Neuronal stem cell (in vitro differentiated cells): ENCODE results near the gene ZBTB46.

Experiments
- DNase-seq: peaks from one replicate; pipeline ENCODE4 v3.0.0-alpha.2; 2013; ENCODE audit warnings: low spot score
- H2AFZ ChIP-seq: one replicate; pipeline ENCODE4 v1.6.1; 2013; ENCODE audit warnings: mild to moderate bottlenecking, low read length, inconsistent platforms
- H2AK5ac ChIP-seq: 2 replicates; pipeline ENCODE4 v1.6.1; 2013; ENCODE audit warnings: low read depth, mild to moderate bottlenecking, inconsistent platforms, low read length, moderate library complexity, mixed read lengths
- H2BK120ac ChIP-seq: 2 replicates; pipeline ENCODE4 v1.6.1; 2013; ENCODE audit warnings: low read depth, mild to moderate bottlenecking, inconsistent platforms, low read length, moderate library complexity, mixed read lengths
- H2BK12ac ChIP-seq: one replicate; pipeline ENCODE4 v1.6.1; 2013; ENCODE audit warnings: low read length, inconsistent platforms
- H2BK15ac ChIP-seq: 2 replicates; pipeline ENCODE4 v1.6.1; 2013; ENCODE audit warnings: mild to moderate bottlenecking, low read length, inconsistent platforms, mixed read lengths
- H2BK5ac ChIP-seq: one replicate; pipeline ENCODE4 v1.6.1; 2013; ENCODE audit warnings: inconsistent platforms, mild to moderate bottlenecking, low read length, moderate library complexity
- H3K14ac ChIP-seq: one replicate; pipeline ENCODE4 v1.6.1; 2013; ENCODE audit warnings: low read length, inconsistent platforms
- H3K18ac ChIP-seq: 2 replicates; pipeline ENCODE4 v1.6.1; 2013; ENCODE audit warnings: low read length, inconsistent platforms
- H3K23ac ChIP-seq: 2 replicates; pipeline ENCODE4 v1.6.1; 2013; ENCODE audit warnings: low read depth, mild to moderate bottlenecking, mixed read lengths, low read length, inconsistent platforms; ENCODE audit not compliant: poor library complexity
- H3K27ac ChIP-seq: replicated peaks from 3 replicates; pipeline ENCODE4 v1.5.1; 2013; ENCODE audit warnings: low read length, inconsistent platforms
- H3K27me3 ChIP-seq, 3 experiments: 2 replicates each; pipeline ENCODE4 v1.6.1; 2013; ENCODE audit warnings: low read length in 3 of 3, mild to moderate bottlenecking in 2 of 3, inconsistent platforms in 1 of 3, low read depth in 1 of 3, mixed read lengths in 1 of 3, moderate library complexity in 1 of 3; ENCODE audit not compliant: control insufficient read depth in 3 of 3, insufficient read depth in 3 of 3
- H3K36me3 ChIP-seq, 2 donors: replicated peaks in 1 of 2; 2 replicates each; pipeline ENCODE4 v1.6.1; 2013; ENCODE audit warnings: low read length in 2 of 2; ENCODE audit not compliant: control insufficient read depth in 2 of 2, insufficient read depth in 2 of 2
- H3K4ac ChIP-seq: 2 replicates; pipeline ENCODE4 v1.6.1; 2013; ENCODE audit warnings: inconsistent platforms, mild to moderate bottlenecking, low read length, moderate library complexity
- H3K4me1 ChIP-seq, 2 donors: 1 replicate in 1 of 2; 2 replicates in 1 of 2; pipeline ENCODE4 v1.6.1; 2013; ENCODE audit warnings: low read length in 2 of 2, low read depth in 1 of 2; ENCODE audit not compliant: control insufficient read depth in 2 of 2, insufficient read depth in 1 of 2
- H3K4me2 ChIP-seq: one replicate; pipeline ENCODE4 v1.6.1; 2013; ENCODE audit warnings: mild to moderate bottlenecking, low read length, inconsistent platforms; ENCODE audit not compliant: insufficient read depth, poor library complexity, severe bottlenecking
- H3K4me3 ChIP-seq, 2 donors: 2 replicates each; pipeline ENCODE4 v1.5.1; 2013; ENCODE audit warnings: low read length in 2 of 2, mild to moderate bottlenecking in 2 of 2, inconsistent platforms in 1 of 2, moderate library complexity in 1 of 2
- H3K79me1 ChIP-seq: one replicate; pipeline ENCODE4 v1.6.1; 2013; ENCODE audit warnings: low read depth, mild to moderate bottlenecking, inconsistent platforms, low read length, moderate library complexity
- H3K9ac ChIP-seq: one replicate; pipeline ENCODE4 v1.6.1; 2013; ENCODE audit warnings: mild to moderate bottlenecking, low read depth, low read length, inconsistent platforms; ENCODE audit not compliant: poor library complexity
- H3K9me3 ChIP-seq, 2 donors: replicated peaks in 1 of 2; 2 replicates each; pipeline versions ENCODE3 to v1.6.1; 2013; ENCODE audit warnings: low read length in 2 of 2, mild to moderate bottlenecking in 2 of 2, inconsistent platforms in 1 of 2, low read depth in 1 of 2, mixed read lengths in 1 of 2, moderate library complexity in 1 of 2; ENCODE audit not compliant: control insufficient read depth in 2 of 2, insufficient read depth in 1 of 2
- H4K8ac ChIP-seq: one replicate; pipeline ENCODE4 v1.6.1; 2013; ENCODE audit warnings: low read depth, mild to moderate bottlenecking, inconsistent platforms, low read length, moderate library complexity
- H4K91ac ChIP-seq: one replicate; pipeline ENCODE4 v1.6.1; 2013; ENCODE audit warnings: low read length, low read depth, mild to moderate bottlenecking, inconsistent platforms; ENCODE audit not compliant: poor library complexity
- WGBS, 2 donors: extraction: QIAGEN DNeasy Blood & Tissue Kit; methylation state at CpG; one replicate each; pipeline ENCODE4 v1.1.7; 2013; ENCODE audit warnings: missing lambda C conversion rate in 2 of 2, mixed read lengths in 1 of 2; ENCODE audit not compliant: insufficient read length in 2 of 2, insufficient replicate concordance in 1 of 2; ENCODE audit errors: extremely low coverage in 2 of 2; 5-methylcytosine and 5-hydroxymethylcytosine counted together

The ZBTB46 gene

GRCh38 chr20:63735859-63736718, 95.0 kb downstream of the ZBTB46 start, which contains the start of gene LIME1:
Gene LIME1, plus strand, starts transcription at chr20:63736664. Its CDS starts 886 bp downstream, at chr20:63737550.
- peak within 1 kb of the TSS; percentile 94 for H3K9ac ChIP-seq
- H2BK15ac ChIP-seq = no peak within 1 kb of the TSS
- H2BK12ac ChIP-seq = no peak within 1 kb of the TSS
- no peak within 1 kb of the TSS for H2AFZ ChIP-seq
- H2BK5ac ChIP-seq = peak within 1 kb of the TSS; percentile 75
- no peak within 1 kb of the TSS for H2BK120ac ChIP-seq
- H3K79me1 ChIP-seq = peaks cover 27% of the 10 kb centered on the region
- H3K4me3 ChIP-seq = no peak within 1 kb of the TSS
- no peaks in the 10 kb centered on the region for H3K27me3 ChIP-seq
- no peak within 1 kb of the TSS for H3K27ac ChIP-seq
- no peak within 1 kb of the TSS for H4K8ac ChIP-seq
- peak within 1 kb of the TSS; percentile 83 for H3K23ac ChIP-seq
- no peak for DNase-seq
- H3K14ac ChIP-seq = no peak within 1 kb of the TSS
- H3K4ac ChIP-seq = no peak within 1 kb of the TSS
- peak within 1 kb of the TSS; percentile 88 for H2AK5ac ChIP-seq
- H3K4me2 ChIP-seq = peak within 1 kb of the TSS; percentile 97
- no CpG with 5 or more reads among the region's 31 CpGs for WGBS, 2 donors
- H3K4me1 ChIP-seq = peaks cover 4 to 16% of the 10 kb centered on the region in 2 donors
- peak within 1 kb of the TSS; percentile 30 for H4K91ac ChIP-seq
- H3K36me3 ChIP-seq = peaks cover 33 to 45% of the 10 kb centered on the region in 2 donors
- H3K18ac ChIP-seq = peak within 1 kb of the TSS; percentile 48
- peaks cover 0 to 3% of the 10 kb centered on the region in 2 donors for H3K9me3 ChIP-seq

GRCh38 chr20:63734946-63735858, 95.9 kb downstream of the ZBTB46 start:
- Histone ChIP-seq H3K9me3 (peaks cover 0 to 3% of the 10 kb centered on the region in 2 donors), H3K23ac (peak overlapping the region; percentile 34), H3K4me3 (no peak overlapping the region), H2AFZ (no peak overlapping the region), H3K9ac (peak overlapping the region; percentile 21), H3K79me1 (peaks cover 26% of the 10 kb centered on the region), H4K8ac (no peak overlapping the region), H3K4ac (no peak overlapping the region), H3K4me1 (peaks cover 4 to 15% of the 10 kb centered on the region in 2 donors), H3K27ac (no peak overlapping the region), H2BK12ac (no peak overlapping the region), H3K27me3 (no peaks in the 10 kb centered on the region), H3K36me3 (peaks cover 34 to 46% of the 10 kb centered on the region in 2 donors), H3K14ac (no peak overlapping the region), H2BK5ac (peak overlapping the region; percentile 53), H3K18ac (no peak overlapping the region), H3K4me2 (no peak overlapping the region), H2BK15ac (no peak overlapping the region), H4K91ac (no peak overlapping the region), H2BK120ac (no peak overlapping the region), H2AK5ac (no peak overlapping the region)
- WGBS, 2 donors = no CpG with 5 or more reads among the region's 48 CpGs
- DNase-seq = no peak

GRCh38 chr20:63734111-63734945, 96.7 kb downstream of the ZBTB46 start:
- Histone ChIP-seq H3K79me1 (peaks cover 26% of the 10 kb centered on the region), H3K4ac (no peak overlapping the region), H3K36me3 (peaks cover 36 to 55% of the 10 kb centered on the region in 2 donors), H2BK120ac (no peak overlapping the region), H3K9me3 (peaks cover 0 to 3% of the 10 kb centered on the region in 2 donors), H3K27ac (no peak overlapping the region), H3K14ac (no peak overlapping the region), H3K27me3 (no peaks in the 10 kb centered on the region), H3K4me2 (no peak overlapping the region), H2AFZ (no peak overlapping the region), H2BK12ac (no peak overlapping the region), H3K18ac (no peak overlapping the region), H2BK5ac (peak overlapping the region; percentile 53), H2BK15ac (no peak overlapping the region), H3K9ac (peak overlapping the region; percentile 21), H3K4me1 (peaks cover 4 to 15% of the 10 kb centered on the region in 2 donors), H3K23ac (peak overlapping the region; percentile 34), H2AK5ac (no peak overlapping the region), H4K91ac (no peak overlapping the region), H3K4me3 (peak overlapping the region in 1 of 2 donors; percentile 23), H4K8ac (no peak overlapping the region)
- no CpG with 5 or more reads among the region's 25 CpGs for WGBS, 2 donors
- DNase-seq = no peak
